NCI-H2227 treated with DMSO at 0.1 percent for 48 hours (cell line): ENCODE results near the gene TRMT6.

Source experiments
- DNase-seq: peaks from one replicate; lab custom pipeline; 2025; lab: John Stamatoyannopoulos, UW

TRMT6 gene

DNA sequence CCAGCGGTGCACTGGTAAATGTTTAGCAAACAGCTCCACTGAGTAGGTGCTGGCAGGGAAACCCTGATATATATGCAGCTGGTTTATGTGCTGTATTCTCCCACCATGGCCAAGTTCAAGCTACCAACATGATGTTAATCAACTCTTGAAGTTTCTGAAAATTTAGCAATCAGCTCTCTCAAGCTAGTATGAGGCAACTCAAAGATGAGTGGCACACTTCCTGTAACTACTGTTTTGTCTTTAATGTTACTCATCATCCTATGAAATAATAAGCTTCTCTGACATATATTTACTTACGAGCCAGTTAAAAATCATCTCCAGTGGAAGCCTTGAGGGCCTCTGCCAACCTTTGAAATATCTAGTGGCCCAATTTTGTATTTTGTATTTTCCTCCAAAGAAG lies 54.7 kb downstream of the TRMT6 start:
- DNase-seq: no peak

GRCh38 chr20:5893621-5894020 lies 56.7 kb downstream of the TRMT6 start:
- no peak for DNase-seq

DNA sequence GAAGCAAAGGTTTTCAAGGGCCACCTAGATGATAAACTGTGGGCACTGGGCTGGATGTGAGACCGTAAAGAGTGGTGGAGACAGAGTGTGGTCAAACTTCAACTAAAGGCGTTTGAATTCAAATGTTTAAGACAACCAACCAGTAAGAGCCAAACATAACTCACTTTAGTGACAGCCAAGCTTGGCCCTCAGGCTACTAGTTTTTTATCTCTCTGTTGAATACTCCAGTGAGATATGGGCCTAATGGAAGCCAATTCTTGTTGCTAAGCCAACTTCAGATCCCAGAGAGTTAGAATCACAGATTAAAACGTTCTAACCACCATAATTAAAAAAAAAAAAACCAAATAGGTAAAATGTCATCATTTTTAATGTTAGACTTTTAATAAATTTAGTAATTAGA lies 57.3 kb downstream of the TRMT6 start:
- DNase-seq: no peak

- no peak for DNase-seq
Measured at GRCh38 chr20:5890773-5891441, 59.4 kb downstream of the TRMT6 start.

GRCh38 chr20:5888041-5888440 lies 62.3 kb downstream of the TRMT6 start:
- DNase-seq: no peak

DNA sequence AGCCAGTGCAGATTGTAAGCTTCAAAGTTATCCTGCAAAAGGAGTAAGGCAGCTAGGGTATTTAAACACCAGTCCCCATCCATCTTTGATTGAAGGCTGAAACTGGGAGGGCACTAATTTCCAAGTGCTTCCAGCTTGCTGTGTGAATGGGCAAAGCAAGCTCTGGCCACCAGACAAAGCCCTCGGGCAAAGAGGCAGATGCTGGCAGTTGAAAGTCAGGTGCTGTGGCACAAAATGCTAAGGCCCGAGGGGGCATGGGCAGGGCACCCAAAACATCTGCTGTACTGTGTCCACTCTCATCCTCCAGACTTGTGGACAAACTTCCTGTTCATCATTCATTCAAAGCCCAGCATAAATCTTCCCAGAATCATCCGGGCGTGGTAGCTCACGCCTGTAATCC lies 62.9 kb downstream of the TRMT6 start:
- DNase-seq: no peak
